Endothelial cell of umbilical vein (primary cell): Measurements from ENCODE around the gene PDIA5. TPM values are rescaled to one million over a fixed set of nuclear protein-coding genes. Genes with fewer than 3 reads are reported as not detected.

Source experiments
- BruUV-seq: library from RNA; stranded (reverse); fragments of 400-500 nt; replicated peaks from 2 replicates; lab custom pipeline; 2021; lab: Mats Ljungman, UMichigan
- CTCF ChIA-PET: fragments of 300-600, 350-600 bp; sonication (Branson Sonifier 250); formaldehyde crosslinking; loops from one replicate; lab custom pipeline; 2021; ENCODE audit warnings: antibody characterized with exemption, inconsistent platforms; lab: Charles Lee
- POLR2A ChIA-PET: fragments of 300-600, 350-600 bp; sonication (Branson Sonifier 250); formaldehyde crosslinking; loops from one replicate; lab custom pipeline; 2021; ENCODE audit warnings: antibody characterized with exemption, inconsistent platforms; lab: Charles Lee
- DNase-seq: peaks from one replicate; pipeline ENCODE4 v3.0.0-alpha.2; 2011; ENCODE audit warnings: low read depth, low spot score
- FAIRE-seq: peaks from 2 replicates; lab custom pipeline; 2011; peaks lifted over from hg19 to GRCh38; lab: Jason Lieb, UNC
- H2AFZ ChIP-seq: 2 replicates; pipeline ENCODE4 v1.6.0; 2012; ENCODE audit warnings: low read depth, low read length, control low read depth, inconsistent platforms
- H3K27ac ChIP-seq: 2 replicates; pipeline ENCODE4 v1.5.1; 2011; ENCODE audit warnings: low read depth, mild to moderate bottlenecking, control low read depth, low read length, moderate library complexity; ENCODE audit not compliant: insufficient read depth
- H3K27me3 ChIP-seq, 2 experiments: 2 replicates each; pipeline versions ENCODE4 v1.6.0 to v1.6.1; 2011; ENCODE audit warnings: low read length in 2 of 2, mixed read lengths in 1 of 2; ENCODE audit not compliant: control insufficient read depth in 2 of 2, insufficient read depth in 2 of 2
- H3K36me3 ChIP-seq, 2 experiments: 2 replicates in 1 of 2; 3 replicates in 1 of 2; pipeline ENCODE4 v1.5.1; 2011; ENCODE audit warnings: low read length in 2 of 2, mild to moderate bottlenecking in 1 of 2, moderate library complexity in 1 of 2; ENCODE audit not compliant: control insufficient read depth in 2 of 2, insufficient read depth in 2 of 2; ENCODE audit errors: extremely low read depth in 1 of 2
- H3K4me1 ChIP-seq: 3 replicates; pipeline ENCODE4 v1.5.1; 2011; ENCODE audit warnings: mild to moderate bottlenecking, low read length; ENCODE audit not compliant: control insufficient read depth, insufficient read depth; ENCODE audit errors: extremely low read depth
- H3K4me2 ChIP-seq: 2 replicates; pipeline ENCODE4 v1.6.1; 2011; ENCODE audit warnings: low read length, control low read depth, mixed read lengths; ENCODE audit not compliant: insufficient read depth
- H3K4me3 ChIP-seq, 3 experiments: fragments of 200-600 bp in 1 of 3; sonication (generic), shearing (Covaris generic) in 1 of 3; replicated peaks in 1 of 3; 2 replicates each; pipeline ENCODE4 v1.5.1; 2011 to 2016; ENCODE audit warnings: control low read depth in 3 of 3, low read length in 3 of 3, mild to moderate bottlenecking in 2 of 3, inconsistent platforms in 1 of 3, low read depth in 1 of 3, moderate library complexity in 1 of 3; ENCODE audit not compliant: insufficient read depth in 1 of 3
- H3K79me2 ChIP-seq: 2 replicates; pipeline ENCODE4 v1.6.0; 2012; ENCODE audit warnings: low read length, inconsistent platforms; ENCODE audit not compliant: control insufficient read depth, insufficient read depth
- H3K9ac ChIP-seq: replicated peaks from 2 replicates; pipeline ENCODE3; 2011; ENCODE audit warnings: low read length, control low read depth; ENCODE audit not compliant: insufficient read depth; ENCODE audit errors: extremely low read depth
- H3K9me1 ChIP-seq: replicated peaks from 3 replicates; pipeline ENCODE4 v1.6.0; 2011; ENCODE audit warnings: mild to moderate bottlenecking, low read length; ENCODE audit not compliant: control insufficient read depth, insufficient read depth; ENCODE audit errors: extremely low read depth
- H3K9me3 ChIP-seq: replicated peaks from 2 replicates; pipeline ENCODE4 v1.5.1; 2012; ENCODE audit warnings: low read length, inconsistent platforms; ENCODE audit not compliant: control insufficient read depth, insufficient read depth
- H4K20me1 ChIP-seq: replicated peaks from 2 replicates; pipeline ENCODE3; 2011; ENCODE audit warnings: mild to moderate bottlenecking, low read length; ENCODE audit not compliant: control insufficient read depth, insufficient read depth; ENCODE audit errors: extremely low read depth
- EZH2 ChIP-seq: IDR thresholded peaks from 2 replicates; pipeline ENCODE4 v1.6.1; 2012; ENCODE audit warnings: borderline replicate concordance, low read depth, mild to moderate bottlenecking, moderate library complexity, low read length, inconsistent platforms; ENCODE audit not compliant: severe bottlenecking
- FOS ChIP-seq: IDR thresholded peaks from 2 replicates; pipeline ENCODE4 v1.6.1; 2011; ENCODE audit warnings: mild to moderate bottlenecking, low read length, moderate library complexity, borderline replicate concordance; ENCODE audit not compliant: insufficient read depth
- GATA2 ChIP-seq: IDR thresholded peaks from 2 replicates; pipeline ENCODE4 v1.7.0; 2011; ENCODE audit warnings: low read depth, mild to moderate bottlenecking, moderate library complexity, mixed read lengths, low read length; ENCODE audit not compliant: insufficient read length, insufficient read depth
- JUN ChIP-seq: IDR thresholded peaks from 2 replicates; pipeline ENCODE4 v1.6.1; 2011; ENCODE audit warnings: borderline replicate concordance, low read depth; ENCODE audit not compliant: insufficient read length, insufficient read depth
- MYC ChIP-seq: IDR thresholded peaks from one replicate; pipeline ENCODE4 v1.6.1; 2011; ENCODE audit warnings: mild to moderate bottlenecking, low read depth, low read length
- POLR2A ChIP-seq: IDR thresholded peaks from 2 replicates; pipeline ENCODE4 v1.6.1; 2012; ENCODE audit warnings: low read depth, mild to moderate bottlenecking, control low read depth, low read length
- POLR2AphosphoS5 ChIP-seq: IDR thresholded peaks from 2 replicates; pipeline ENCODE4 v1.6.1; 2012; ENCODE audit warnings: low read depth, mild to moderate bottlenecking, control low read depth, low read length, moderate library complexity; ENCODE audit not compliant: insufficient read depth
- dilution Hi-C: fragments of 300-500 bp; cut with MboI; formaldehyde crosslinking; loops from one replicate; pipeline ENCODE4 v1.15.0; 2019; ENCODE audit warnings: low sequenced_read_pairs; ENCODE audit not compliant: extremely low pct_ligation_motif_present
- intact Hi-C: fragments of 100-400 bp; cut with micrococcal nuclease; formaldehyde crosslinking; loops from one replicate; pipeline ENCODE4 v1.10.0; 2022
- polyA plus RNA-seq, 4 experiments: library from polyadenylated mRNA; depleted of rRNA in 3 of 4; stranded (reverse) in 3 of 4; unstranded in 1 of 4; fragments of >200 nt; gene quantifications; 2 replicates each; pipeline versions ENCODE4 v1.2.1 to v1.2.3, GENCODE V29; 2011 to 2012; ENCODE audit warnings: missing spikeins in 1 of 4
- total RNA-seq: library from RNA; stranded (reverse); gene quantifications from 2 replicates; pipeline ENCODE4 v1.2.3, GENCODE V29; 2021
- TF ChIP-seq, protein P1 (sequence below): IDR thresholded peaks from 2 replicates; pipeline ENCODE4 v1.6.1; 2011; ENCODE audit not compliant: insufficient read depth, insufficient read length
- TF ChIP-seq, protein P2 (sequence below), 2 donors: IDR thresholded peaks; 1 replicate in 1 of 2; 2 replicates in 1 of 2; pipeline ENCODE4 v1.5.1; 2011; ENCODE audit warnings: low read length in 2 of 2, mild to moderate bottlenecking in 2 of 2, moderate library complexity in 2 of 2, control low read depth in 1 of 2, inconsistent platforms in 1 of 2, low read depth in 1 of 2; ENCODE audit not compliant: insufficient read depth in 1 of 2; ENCODE audit errors: extremely low read depth in 1 of 2

Gene PDIA5
- total and polyA plus RNA-seq, 2 donors (not counting 3 experiments of a cell fraction or from before 2014, with no cell fraction given): 55.7 to 85.6 TPM

DNA sequence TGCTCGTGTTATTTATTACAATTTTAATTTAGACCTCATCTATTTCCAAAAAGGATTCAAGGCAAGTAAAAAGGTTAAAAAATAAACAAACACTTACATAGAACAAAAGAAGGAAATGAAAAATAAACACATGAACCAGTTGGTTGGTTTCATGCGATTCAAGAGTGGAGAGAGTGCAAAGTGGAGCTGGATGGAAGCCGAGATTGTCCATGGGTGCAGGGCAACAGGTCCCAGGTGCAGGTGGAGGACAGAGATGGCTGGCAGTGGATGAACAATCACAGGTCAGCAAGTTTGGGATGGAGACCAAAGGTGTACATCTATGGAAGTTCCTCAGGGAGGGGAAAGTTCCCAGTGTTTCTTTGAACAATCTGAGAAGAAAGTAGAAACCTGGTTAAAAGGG, 27.6 kb upstream of the PDIA5 start:
- Histone ChIP-seq H3K9me3 (no peaks in the 10 kb centered on the region), H3K27ac (no peak overlapping the region), H4K20me1 (no peaks in the 10 kb centered on the region), H3K79me2 (no peaks in the 10 kb centered on the region), H2AFZ (no peak overlapping the region), H3K4me3 (no peak overlapping the region), H3K9me1 (no peaks in the 10 kb centered on the region), H3K4me2 (no peak overlapping the region), H3K4me1 (no peaks in the 10 kb centered on the region), H3K36me3 (no peaks in the 10 kb centered on the region), H3K9ac (no peak overlapping the region), H3K27me3 (peaks cover 39 to 40% of the 10 kb centered on the region in 2 experiments)
- POLR2A ChIA-PET: no interaction called here
- DNase-seq: peak; percentile 17
- FAIRE-seq: no peak
- TF ChIP-seq EZH2 (no peak), JUN (no peak), MYC (no peak), GATA2 (no peak), POLR2A (no peak), POLR2AphosphoS5 (no peak), FOS (no peak)
- TF ChIP-seq, protein P1, sequence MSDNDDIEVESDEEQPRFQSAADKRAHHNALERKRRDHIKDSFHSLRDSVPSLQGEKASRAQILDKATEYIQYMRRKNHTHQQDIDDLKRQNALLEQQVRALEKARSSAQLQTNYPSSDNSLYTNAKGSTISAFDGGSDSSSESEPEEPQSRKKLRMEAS: no peak
- TF ChIP-seq, protein P2, sequence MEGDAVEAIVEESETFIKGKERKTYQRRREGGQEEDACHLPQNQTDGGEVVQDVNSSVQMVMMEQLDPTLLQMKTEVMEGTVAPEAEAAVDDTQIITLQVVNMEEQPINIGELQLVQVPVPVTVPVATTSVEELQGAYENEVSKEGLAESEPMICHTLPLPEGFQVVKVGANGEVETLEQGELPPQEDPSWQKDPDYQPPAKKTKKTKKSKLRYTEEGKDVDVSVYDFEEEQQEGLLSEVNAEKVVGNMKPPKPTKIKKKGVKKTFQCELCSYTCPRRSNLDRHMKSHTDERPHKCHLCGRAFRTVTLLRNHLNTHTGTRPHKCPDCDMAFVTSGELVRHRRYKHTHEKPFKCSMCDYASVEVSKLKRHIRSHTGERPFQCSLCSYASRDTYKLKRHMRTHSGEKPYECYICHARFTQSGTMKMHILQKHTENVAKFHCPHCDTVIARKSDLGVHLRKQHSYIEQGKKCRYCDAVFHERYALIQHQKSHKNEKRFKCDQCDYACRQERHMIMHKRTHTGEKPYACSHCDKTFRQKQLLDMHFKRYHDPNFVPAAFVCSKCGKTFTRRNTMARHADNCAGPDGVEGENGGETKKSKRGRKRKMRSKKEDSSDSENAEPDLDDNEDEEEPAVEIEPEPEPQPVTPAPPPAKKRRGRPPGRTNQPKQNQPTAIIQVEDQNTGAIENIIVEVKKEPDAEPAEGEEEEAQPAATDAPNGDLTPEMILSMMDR (IDR thresholded peaks at IDR 0.05; ENCODE audit: extremely low read depth in 1 of 2, insufficient read depth in 1 of 2, low read depth in 1 of 2, low read length in 2 of 2): no peak
- no TSS peak for BruUV-seq
- CTCF ChIA-PET: interaction anchor here (1.0 to 1.3 kb wide), 2 partner anchors 9 to 12 kb away, joined by 3 to 4 read pairs; partner anchors contain the start of gene SEMA5B
- intact Hi-C loops (no loop called here), dilution Hi-C loops (no loop called here)
